Activated CD4-positive, CD25-positive, alpha-beta regulatory T cell (primary cell): ENCODE measurements around the gene GNAQ.

Source experiments
- DNase-seq, 4 experiments: peaks; one replicate each; lab custom pipeline; 2025; lab: John Stamatoyannopoulos, UW

The GNAQ gene

DNA sequence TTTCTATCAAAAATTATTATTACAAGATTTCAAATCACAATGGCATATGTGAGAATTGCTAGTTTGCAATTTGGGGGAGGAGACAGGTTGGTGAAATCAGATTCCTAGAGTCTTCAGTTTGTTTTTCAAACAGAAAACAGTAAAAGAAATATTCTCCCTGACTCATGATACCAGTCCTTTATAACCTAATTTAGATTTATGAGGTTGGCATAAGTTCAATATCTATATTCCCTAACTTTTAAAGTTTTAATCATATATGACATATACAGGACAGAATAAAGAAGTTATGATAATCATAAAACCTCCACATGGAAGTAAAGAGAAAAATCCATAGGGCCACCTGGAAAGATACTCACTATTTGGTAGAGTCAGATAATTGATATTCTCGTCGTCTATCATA, 216.4 kb downstream of the GNAQ start:
- no peak for DNase-seq

DNA sequence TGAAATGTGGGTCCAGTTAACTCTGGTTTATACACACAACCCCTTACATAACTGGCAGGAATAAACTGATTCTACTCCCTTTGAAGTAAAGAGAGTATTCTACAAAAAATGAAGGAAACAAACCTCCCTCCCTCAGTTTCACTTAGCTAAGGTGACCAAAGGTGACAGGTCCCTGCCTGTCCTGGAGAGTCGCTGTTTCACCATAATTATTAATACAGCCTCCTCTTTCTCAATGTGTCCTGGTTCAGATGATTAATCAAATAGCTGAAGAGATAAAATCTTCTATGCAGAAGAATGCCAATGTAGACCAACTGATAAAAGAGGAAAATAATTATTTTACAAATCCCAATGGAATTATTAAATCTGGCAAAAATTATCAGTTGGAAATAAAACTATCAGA, 219.8 kb downstream of the GNAQ start:
- DNase-seq = no peak

DNA sequence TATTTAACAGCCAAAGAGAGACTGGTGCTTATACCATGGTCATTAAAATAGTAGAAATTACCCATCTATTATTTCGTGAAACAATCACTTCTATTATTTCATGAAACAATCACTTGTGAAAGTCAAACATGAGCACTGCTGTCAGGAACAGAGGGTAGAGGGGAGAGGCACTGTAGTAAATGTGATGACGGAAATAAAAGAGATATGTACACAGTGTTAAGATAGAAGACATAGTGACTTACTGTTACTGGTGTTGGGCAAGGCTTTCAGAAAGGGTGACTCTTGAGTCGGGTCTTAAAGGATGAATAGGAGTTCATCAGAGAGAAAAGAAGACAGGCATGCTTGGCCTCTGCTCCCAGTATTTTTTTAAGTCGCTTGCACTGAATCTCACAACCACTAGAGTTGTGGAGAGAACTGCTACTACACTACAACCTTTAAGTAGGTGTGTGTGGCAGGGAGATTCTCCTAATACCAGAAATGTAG, 220.9 kb downstream of the GNAQ start:
- DNase-seq = no peak

DNA sequence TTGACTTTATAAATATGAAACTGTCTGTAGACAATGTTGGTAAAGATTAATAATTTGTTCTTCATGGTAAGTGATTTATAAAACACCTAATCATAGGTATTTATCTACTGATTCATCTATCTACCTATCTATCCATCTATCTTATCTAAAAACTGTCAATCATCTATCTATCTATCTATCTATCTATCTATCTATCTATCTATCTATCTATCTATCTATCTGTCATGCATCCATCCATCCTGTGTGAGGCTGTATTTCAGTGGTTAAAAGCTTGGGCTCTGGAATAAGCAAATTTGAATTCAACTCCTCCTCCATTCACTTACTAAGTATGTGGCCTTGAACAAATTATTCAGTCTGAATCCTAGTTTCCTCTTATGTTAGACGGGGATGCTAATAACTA, 221.6 kb downstream of the GNAQ start:
- DNase-seq = no peak

DNA sequence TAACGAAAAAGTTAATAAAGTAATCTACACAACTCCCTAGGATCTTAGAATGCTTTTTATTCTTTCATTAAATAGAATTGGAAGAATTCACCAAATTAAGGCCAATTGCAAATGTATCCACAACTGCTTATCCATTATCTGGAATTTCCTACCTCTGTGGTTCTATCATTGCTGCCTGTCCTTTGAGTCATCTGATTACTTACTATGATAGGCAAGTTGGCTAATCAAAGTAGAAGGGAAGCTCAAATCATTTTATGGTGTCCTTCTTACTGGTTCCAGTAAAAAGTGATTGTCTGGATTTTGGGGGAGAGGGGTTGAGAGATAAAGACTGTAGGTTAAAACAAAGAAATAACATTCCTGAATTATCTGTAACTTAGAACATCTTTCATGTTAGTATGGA, 222.1 kb downstream of the GNAQ start:
- no peak for DNase-seq

DNA sequence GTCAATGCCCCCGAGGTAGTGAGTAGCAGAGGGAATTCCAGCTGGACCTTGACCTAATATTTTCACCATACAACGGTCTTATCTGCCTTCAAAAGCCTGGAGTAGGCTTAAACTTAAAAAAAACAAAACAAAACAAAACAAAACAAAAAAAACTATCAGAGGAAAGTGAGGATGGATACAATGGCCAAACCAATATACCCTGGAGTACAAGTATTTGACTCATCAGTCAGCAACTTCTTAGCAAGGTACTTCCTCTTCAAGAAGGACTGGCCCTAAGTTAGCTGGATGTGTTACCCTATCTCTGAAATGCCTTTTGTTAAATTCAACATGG, 222.9 kb downstream of the GNAQ start:
- no peak for DNase-seq

DNA sequence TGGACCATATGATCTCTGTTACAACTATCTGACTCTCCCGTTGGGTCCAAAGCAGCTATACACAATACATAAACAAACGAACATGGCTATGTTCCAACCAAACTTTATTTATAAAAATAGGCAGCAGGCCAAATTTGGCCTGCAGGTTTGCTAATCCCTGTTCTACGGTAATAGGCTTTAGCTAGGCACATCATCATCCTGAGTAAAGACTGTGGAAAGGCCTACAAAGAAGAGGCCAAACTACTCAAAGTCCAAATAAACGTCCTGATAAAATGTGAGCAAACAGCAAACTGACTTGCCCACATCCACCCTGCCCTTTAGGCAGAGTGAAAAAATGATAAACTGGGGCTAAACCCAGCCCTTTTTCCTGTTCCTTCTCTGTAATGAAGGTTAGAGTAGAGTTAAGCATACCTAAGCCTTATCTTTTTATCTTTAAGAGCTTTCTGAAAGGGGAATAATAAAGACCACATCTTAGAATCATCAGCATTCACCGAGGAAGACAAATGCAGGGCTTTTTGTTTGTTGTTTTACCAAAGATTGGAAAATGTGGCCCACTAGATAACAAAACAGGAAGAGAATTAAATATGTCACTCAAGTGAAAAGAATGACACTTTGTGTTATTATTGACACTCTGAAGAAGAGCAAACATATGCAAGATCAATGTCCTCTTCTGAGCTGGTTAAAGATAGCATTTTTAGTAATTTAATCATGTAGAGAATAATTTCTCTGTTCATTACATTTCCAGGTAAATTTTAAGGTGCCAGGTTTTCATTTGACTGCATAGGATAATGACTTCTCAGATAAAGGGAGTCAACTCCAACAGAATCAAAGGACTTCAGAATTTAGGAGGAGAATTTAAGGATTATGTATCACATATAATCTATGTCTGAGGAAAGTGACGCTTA, 223.5 kb downstream of the GNAQ start:
- DNase-seq = no peak

DNA sequence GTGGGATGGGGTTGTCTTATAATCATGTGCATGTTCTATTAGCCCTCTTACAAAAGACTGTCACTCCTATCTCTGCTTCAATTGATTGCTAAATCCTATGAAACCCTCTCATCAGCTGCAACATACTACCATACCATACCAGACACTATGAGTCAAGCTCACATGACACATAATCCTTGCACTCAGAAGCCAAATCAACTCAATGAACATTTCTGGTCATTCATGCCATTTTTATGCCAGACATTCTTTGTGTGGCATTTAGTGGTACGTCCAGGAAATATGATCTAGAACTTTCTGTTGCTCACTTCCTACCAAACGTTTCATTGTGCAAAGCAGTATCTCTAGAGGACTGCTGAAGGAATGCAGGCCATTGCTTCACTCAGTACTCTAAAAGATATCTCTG, 224.3 kb downstream of the GNAQ start:
- no peak for DNase-seq

DNA sequence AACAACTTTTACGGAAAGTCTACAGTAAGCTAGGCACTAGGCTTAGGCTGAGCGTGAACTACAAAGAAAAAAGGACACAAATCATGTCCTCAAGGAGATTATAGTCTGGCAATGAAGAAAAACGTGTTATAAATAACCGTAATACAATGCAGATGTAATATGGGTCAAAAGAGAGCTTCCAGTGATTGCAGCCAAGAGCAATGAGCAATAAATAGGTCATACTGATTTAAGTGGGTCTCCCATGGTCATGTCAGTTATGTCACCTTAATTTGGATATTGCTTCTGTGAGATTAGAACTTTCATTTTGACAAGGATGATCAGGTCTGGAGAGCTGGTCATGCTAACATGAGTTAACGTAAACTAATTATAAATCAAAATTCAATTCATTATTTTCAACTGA, 224.9 kb downstream of the GNAQ start:
- no peak for DNase-seq

DNA sequence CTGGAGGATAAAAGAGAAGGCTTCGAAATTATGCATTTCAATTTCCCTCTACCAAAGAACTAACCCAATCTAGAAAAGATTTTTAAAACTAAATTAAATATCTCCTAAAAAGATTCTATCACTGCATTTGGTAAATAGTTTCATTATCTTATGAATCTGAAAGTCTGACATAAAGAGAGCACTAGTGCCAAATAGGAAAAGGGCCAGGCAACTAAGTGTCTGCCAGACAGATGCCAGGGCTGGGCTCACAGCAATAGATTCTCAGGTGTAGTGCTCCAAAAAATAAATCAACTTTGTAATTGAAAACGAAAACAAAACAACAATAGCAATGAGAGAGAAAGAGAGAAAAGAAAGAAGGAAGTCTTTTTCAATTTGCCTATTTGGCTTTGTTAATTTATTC, 225.8 kb downstream of the GNAQ start:
- DNase-seq = no peak

DNA sequence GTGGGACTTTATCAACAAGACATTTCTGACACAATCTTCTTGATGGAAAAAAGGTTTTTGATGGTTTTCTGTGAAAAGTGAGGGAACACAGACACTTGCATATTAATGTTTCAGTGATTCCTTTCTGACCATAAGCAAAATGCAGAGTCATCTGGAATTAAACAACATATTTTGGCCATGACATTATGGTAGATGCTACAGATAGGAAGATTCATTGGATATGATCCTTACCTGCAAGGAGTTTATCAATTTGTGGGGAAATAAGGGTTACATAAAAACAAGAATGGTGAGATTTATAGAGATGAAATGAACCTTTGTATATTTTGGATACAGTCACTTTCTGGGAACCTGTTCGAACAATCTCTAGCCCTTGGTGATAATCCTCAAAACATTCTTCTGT, 228.2 kb downstream of the GNAQ start:
- no peak for DNase-seq

DNA sequence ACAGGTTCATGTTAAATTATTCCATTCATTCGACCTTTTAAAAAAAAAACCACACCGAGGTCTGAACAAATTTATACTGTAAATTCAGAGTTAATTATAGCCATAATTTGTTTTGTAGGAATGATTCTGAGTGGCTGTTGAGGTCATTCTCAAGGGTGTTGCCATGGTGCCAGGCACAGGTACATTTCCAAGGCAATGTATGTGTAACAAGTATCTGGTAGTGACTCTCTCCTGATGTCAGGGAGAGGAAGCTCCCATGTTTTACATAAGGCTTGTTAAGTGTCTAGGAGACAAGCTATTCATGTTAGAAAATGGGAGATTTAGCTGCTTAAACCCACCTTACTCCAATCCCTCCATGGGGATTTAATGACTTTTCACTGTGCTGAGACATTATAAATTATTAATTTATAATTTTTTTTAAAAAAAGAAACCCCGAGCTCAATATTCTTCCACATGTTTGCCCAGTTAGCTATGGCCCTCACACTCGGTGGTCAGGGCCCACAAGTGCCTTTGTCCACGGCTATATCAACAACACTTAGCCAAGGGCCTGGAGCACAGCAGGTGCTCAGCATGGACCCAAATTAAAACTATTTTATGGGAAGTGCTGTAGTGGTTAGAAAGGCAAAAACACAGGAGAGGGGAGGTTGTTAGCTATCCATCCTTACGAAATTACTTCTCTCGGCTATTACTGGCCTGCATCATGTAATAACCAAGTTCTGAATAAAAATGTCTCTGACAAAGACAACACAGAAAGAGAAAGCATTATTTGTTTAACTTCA, 228.9 kb downstream of the GNAQ start:
- DNase-seq = no peak

DNA sequence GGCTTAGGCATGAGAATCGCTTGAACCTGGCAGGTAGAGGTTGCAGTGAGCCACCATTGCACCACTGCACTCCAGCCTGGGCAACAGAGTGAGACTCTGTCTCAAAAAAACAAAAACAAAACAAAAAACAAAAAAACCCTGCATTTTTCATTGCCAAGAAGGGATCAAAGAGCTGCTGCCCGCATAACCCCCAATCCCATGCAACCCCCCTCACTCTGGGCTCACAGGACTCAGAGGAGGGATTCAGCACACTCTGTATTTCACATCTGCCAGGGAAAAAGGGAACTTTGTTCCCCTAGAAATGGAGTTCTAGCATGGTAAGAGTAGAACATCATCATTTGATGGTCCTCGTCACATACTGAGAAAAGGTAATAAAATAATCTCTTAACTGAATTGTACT, 229.5 kb downstream of the GNAQ start:
- DNase-seq = no peak

DNA sequence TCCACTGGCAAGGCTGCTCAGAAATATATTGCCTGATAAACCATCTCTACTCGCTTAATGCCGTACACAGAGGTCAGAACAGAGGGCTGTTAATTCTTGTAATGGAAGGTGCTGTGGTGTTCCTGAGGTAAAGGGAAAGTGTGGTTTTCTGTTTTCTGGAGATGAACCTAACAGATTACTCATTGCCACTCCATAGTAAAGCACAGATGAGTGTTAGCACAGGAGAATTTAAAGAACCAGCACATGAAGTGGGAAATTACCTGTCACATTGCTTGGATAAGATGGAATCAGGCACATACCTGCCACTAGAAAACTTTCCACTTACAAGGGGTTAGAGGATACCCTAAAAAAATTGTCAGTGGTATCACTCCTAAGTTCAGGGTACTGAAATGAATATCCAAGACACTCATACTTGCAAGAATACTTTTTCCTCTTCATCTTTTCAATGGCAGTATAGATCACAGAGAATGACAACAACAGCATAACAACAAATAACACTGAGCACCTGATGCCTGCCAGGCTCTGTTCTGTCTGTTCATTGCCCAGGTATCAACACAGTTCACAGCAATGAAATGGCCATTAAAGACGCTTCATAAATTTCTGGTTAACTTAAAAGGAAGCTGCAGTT, 230.6 kb downstream of the GNAQ start:
- DNase-seq = no peak

DNA sequence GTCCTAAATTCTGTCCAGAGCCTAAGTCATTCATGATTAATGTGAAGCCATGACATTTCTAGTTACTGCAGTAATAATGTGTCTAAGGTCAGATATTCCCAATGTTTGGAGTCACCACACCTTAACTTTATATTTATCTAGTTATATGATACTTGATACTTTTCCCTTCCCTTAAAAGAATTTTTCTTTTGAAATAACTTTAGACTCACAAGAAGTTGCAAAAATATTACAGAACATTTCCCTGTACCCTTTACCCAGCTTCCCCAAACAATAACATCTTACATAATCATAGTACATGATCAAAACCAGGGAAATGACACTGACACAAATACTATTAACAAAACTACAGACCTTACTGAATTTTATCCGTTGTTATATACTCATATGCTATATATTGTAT, 233.5 kb downstream of the GNAQ start:
- no peak for DNase-seq

DNA sequence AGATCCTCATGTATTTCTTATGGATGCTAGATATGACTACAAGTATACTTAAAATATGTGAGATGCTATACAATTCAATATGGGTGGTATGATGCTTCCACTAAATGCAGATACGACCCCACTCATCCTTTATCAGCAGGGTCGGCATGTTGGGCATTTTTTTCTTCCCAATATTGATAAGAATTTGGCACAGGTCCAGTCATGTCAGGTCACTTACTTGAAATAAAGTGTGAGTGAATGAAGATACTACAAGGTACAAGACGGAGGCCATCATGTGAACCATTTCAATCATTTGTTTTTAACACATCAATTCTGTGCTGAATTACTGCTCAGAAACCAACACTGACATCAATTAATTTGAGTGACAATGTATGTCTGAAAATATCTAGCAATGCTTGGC, 236.6 kb downstream of the GNAQ start:
- DNase-seq = no peak

DNA sequence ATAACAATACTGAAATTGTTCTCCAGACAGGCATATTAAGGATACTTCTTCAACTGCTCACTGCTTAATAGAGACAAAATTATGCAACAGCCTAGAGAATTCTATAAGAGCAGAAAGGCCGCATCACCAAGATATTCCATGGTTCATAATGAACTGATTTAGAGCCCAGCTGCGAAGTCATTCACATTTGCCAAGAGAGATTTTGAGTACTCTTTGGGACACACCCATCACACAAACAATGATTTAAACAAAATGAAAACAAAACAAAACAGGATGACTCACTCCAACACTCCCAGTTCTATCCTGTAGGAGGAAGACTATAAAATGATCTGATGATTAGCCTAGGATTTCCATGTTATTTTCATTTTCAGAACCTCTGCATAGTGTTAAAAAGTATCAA, 237.8 kb downstream of the GNAQ start:
- DNase-seq = no peak

DNA sequence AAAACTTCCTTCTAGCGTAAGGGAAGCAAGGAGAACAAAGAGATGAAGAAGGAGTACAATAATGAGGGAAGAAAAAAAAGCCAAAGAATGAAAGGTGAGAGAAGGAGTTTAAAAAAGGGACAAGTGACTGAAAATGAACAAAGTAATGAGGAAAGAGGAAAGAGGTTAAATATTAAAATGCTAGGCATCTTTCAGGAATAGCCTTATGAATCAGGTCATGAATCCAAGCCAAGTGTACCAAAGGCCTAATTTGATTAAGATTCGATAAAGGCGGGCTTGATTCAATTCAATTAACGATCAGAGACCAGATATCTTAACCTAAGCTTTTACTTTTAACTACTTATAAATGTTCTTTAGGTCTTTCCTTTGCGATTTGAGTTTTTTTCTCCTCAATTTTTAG, 241.7 kb downstream of the GNAQ start:
- DNase-seq = no peak

DNA sequence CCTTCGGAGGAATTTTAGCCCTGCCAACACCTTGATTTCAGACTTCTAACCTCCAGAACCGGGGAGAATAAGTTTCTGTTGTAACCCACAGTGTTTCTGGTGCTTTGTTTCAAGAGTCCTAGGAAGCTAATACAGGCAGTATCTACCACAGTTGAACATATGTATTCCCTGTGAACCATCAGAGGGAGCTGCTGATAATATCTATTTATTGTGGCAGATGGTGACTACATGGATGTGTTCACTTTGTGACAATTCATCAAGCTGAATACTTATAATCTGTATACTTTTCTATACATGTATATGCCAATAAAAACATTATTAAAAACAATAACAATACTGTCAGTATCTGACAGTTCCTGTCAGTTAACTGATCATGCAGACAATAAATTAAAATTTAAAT, 246.3 kb downstream of the GNAQ start:
- no peak for DNase-seq

DNA sequence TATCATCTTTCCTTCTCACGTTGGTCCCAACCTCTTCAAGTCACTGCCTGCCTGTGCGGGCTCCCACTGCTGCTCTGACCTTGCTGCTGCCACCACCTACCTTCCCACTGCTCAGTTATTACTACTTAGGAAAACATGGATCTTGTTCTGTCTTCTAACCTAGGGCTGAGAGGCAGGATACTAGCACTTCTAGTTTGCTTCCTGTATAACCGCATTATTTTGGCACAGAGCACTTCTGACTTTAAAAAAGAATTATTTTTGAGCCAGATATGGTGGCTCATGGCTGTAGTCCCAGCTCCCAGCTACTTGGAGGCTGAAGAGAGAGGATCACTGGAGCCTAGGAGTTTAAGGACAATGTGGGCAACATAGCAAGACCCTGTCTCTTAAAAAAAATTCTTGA, 248.1 kb downstream of the GNAQ start:
- no peak for DNase-seq

DNA sequence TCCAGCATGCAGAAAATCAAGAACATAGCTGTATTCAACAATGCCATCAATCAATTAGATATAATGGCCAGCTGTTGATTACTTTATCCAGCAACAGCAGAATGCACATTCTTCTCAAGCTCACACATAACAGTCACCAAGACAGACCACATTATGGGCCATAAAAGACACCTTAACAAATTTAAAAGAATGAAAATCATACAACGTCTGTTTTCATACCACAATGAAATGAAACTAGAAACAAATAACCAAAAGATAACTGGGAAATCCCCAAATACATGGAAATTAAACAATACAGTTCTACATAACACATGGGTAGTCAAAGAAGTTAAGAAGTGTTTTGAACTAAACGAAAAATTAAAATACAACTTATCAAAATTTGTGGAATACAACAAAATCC, 252.6 kb downstream of the GNAQ start:
- no peak for DNase-seq

DNA sequence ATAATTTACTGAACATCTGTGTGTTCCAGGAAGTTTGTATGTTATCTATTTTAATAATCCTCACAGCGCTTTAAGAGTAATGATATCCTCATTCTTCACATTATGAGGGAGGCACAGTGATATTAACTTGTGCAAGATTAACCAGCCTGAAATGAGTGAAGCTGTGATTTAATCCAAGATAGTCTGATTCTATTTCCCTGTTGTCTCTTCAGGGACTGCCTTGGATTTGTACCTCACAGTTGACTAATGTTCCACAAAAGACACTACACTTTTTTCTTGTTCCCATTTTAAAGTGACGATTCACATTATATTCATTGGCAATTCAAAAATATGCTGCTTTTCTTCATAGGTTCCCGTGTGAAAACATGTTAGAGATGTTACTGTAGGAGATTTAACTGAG, 258.2 kb downstream of the GNAQ start:
- DNase-seq = no peak

DNA sequence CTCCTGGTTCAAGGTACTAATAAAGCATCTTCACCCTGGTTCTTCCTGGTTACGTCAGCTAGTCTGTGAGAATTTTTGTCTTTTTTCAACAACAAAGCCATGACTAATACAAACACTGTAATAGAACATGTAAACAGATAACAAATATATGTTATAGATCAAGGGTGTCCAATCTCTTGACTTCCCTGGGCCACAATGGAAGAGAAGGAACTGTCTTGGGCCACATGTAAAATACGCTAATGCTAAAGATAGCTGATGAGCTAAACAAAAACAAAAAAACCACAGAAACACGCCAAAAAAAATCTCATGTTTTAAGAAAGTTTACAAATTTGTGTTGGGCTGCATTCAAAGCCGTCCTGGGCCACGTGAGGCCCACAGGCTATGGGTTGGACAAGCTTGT, 259.0 kb downstream of the GNAQ start:
- no peak for DNase-seq
